ENCODE results near the gene GSTO2.

The GSTO2 gene

GRCh38 chr10:104308439-104308903, 39.5 kb downstream of the GSTO2 start:
- DNase-seq (ENCODE audit: low spot score): no peak

GRCh38 chr10:104309980-104310978, 41.3 kb downstream of the GSTO2 start:
- peak; percentile 91 for DNase-seq (ENCODE audit: low spot score)

DNA sequence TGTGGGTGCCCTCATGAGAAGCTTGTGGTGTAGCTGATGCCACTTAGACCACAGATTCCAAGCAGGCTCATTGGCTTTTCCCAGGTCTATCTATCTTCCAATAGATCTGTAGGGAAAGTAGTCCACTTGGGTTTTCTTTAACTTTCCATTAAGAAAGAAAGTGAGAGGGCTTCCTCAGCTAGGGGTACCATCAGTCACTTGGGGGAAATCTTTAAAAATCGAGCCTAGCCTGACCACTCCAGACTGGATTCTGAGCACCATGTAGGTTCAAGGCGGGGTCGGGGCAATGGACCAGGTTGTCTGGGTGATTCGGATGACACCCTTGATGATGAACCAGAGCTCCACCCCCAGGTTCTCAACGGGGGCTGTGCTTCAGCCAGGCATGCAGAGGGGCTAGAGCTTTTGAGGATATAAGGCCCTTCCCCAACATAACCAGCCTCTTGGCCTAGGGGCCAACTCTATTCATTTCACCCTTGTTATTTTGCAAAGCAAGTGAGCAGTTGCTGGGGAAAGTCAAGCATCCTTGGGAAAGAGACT, 42.3 kb downstream of the GSTO2 start:
- no peak for DNase-seq (ENCODE audit: low spot score)

GRCh38 chr10:104314591-104315485, 45.9 kb downstream of the GSTO2 start:
- no peak for DNase-seq (ENCODE audit: low spot score)

GRCh38 chr10:104315486-104315921, 46.5 kb downstream of the GSTO2 start:
- no peak for DNase-seq (ENCODE audit: low spot score)

DNA sequence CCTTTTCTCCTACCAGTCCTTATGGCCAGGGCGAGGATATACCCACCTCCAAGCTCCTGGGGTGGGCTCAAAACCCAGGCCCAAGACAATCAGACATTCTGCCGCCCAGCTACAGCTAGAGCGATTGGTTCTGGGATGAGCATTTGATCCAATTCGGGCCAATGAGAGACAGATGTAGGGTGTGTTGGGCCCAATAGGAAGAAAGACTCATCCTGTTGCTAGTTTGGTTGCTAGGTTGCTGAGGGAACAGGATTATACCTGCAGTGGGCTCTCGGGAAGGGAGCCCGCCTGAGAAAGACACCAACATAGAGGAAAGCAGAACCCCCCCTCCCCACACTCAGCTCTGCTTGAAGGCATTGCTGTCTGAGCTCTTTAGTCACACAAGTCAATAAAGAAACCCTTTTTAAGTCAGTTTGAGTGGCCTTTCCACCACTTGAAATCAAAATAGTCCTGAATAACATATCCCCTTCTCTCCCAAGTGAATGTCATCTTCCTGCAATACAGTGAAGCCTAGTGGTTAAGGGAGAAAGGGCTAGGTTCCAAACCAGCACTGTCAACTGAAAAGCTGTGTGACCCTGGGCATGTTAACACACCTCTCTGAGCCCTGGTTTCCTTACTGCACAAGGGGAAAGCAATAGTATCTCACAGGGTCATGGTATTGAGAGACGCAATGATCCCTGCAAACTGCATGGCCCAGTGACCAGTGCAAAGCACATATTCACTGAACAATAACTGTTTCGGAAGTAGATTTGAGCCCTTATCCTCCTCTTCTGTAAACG, 47.5 kb downstream of the GSTO2 start:
- DNase-seq (ENCODE audit: low spot score): no peak

DNA sequence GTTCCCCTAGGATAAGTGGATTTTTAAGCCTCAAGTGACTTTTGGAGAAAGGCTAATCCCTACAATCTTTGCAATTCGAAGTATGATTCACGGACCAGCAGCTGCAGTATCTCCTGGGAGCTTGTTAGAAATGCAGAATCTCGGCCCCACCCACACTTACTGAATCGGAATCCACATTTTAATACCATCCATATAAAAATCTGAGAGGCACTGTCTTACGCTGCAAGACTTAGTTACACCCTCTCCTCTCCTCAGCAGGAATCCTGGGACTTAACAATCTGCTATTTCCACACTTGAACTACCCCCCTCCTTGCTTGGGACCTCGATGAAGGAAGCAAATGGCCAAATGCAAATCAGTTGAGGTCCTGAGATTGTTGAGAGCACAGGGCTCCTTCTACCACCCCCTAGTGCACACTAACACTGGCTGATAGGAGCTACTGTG, 48.3 kb downstream of the GSTO2 start:
- DNase-seq (ENCODE audit: low spot score): peak; percentile 79

DNA sequence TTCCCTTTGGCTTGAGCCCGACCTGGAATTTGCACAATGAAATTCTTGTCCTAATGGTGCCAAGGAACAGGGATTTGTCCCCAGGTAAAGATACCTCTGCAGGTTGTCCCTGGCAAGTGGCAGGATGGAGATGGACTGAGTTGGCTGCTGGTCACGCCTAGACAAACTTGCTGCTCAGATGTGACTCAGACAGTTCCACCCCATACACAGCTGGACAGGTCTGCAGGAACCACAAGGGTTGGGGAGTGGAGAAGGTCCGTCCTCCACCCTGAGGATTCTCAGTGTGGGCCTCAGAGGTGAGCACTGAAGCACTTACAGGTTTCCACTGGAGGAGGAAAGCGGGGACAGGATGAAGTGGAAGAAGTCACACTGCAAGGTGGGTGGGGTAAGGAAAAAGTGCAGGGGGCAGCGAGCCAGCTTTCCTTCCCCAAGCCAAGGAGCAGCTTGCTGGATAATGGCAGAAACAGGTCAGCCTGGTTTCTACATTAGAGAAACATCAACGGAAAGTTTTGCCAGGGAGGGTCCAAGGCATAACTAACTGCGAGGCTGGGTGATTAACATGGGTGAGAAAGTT, 48.8 kb downstream of the GSTO2 start:
- DNase-seq (ENCODE audit: low spot score): no peak

GRCh38 chr10:104318326-104318725, 49.3 kb downstream of the GSTO2 start:
- no peak for DNase-seq (ENCODE audit: low spot score)

DNA sequence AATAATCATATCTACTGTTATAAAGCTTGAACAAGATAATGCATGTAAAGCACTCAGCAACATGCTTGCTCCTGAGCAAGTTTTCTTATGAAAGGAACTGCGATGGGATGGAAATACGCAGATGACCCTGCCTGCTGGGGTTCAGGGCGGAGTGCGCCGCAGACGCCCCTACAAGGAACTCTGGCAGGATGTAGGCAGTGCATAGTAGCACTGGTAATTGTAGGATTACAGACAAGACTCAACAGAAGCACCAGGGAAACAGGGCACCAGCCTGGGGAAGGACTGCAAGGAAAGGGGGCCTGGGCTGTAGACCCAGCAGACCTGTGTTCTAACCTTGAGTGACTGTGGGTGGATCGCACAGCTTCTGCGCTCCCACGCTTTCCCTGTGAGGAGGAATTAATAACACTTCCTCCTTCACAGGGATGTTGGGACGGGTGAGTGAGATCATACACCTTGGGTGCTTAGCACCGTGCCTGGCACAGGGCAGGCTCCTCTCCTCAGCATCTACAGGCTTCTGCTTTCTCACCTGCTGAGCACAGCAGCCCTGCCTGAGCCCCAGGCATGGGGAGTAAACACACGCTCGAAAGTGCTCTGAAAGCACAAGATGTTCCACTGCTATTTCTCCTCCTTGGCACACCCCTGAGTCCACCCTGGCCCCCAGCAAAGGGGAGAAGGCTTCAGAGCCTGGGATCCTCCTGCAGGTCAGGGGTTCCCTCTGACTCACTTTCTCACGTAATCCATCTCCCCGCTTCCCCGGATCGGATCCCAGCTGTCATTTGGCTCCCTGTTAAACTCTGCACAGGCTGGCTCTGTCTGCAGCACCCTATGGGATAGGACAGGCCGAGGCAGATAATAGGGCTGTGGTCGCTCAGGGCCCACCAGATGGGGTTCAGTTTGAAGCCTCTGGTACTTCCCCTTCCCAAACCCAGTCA, 50.1 kb downstream of the GSTO2 start:
- DNase-seq (ENCODE audit: low spot score): no peak

DNA sequence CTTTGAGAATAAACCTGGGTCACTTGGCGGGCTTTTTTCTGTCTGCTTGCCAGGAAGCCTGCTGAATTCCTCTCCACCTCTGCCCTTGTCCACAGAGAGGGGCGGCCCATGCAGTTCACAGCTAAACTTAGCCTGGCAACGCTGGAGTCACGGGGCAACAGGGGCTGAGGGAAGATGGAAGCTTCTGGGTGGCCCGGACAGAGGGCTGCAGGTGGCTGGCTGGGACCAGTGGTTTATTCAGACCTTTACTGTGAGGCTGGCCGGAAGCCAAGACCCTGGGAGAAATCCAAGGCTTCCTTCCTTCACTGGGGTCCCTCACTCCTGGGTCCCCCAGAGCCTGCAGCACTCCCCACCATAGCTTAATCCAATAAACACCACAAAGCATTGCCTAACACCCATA, 52.2 kb downstream of the GSTO2 start:
- no peak for DNase-seq (ENCODE audit: low spot score)

DNA sequence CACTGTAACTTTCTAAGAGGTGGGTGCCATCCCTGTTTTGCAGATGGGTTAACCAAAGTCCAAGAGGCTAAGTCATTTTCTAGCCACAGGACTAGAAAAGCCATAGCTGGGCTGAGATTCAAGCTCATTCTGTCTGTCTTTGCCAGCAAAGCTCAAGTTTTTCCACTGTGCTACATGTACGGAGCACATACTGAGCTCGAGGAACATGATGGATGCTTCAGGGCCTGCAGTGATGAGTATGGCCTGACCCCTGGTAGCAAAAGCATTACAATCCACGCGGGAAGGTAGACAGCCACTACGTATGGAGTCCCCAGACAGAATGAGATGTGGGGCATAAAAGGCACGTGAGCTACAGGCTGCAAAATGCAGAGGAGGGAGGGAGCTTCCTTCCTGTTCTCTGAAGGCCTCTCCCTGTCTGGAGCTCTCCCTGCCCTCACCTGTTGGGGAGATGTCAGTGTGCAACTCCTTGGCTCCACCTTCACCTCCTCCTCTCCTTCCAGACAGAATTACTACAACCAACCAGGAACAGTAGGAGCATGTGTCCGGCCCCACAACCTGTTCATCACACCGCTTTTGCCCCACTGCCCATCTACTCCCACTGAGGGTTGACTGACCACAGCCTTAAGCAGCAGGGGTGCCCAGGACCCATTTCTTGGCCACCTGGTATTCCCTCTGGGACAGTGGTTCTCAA, 52.9 kb downstream of the GSTO2 start:
- no peak for DNase-seq (ENCODE audit: low spot score)

DNA sequence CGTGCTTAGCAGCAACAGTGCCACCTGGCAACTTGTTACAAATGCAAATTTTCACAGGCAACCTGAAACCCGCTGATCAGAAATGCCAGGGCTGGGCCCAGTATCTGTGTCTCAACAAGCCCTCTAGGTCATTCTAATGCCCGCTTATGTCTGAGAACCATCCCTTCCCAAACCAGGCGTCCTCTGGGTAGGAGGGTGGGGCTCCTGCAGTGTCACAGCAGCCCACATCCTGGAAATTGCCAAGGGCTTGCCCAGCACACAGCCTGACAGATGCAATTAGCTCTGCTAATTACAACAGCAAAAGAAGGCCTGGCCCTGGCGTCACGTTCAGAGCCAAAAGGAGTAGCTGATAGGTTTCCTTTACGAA, 53.4 kb downstream of the GSTO2 start:
- no peak for DNase-seq (ENCODE audit: low spot score)

GRCh38 chr10:104323085-104323484, 54.1 kb downstream of the GSTO2 start:
- DNase-seq (ENCODE audit: low spot score): no peak

- DNase-seq (ENCODE audit: low spot score): no peak
Measured at GRCh38 chr10:104323760-104324201, 54.8 kb downstream of the GSTO2 start.

- DNase-seq (ENCODE audit: low spot score): no peak
Measured at GRCh38 chr10:104324221-104324686, 55.3 kb downstream of the GSTO2 start.

DNA sequence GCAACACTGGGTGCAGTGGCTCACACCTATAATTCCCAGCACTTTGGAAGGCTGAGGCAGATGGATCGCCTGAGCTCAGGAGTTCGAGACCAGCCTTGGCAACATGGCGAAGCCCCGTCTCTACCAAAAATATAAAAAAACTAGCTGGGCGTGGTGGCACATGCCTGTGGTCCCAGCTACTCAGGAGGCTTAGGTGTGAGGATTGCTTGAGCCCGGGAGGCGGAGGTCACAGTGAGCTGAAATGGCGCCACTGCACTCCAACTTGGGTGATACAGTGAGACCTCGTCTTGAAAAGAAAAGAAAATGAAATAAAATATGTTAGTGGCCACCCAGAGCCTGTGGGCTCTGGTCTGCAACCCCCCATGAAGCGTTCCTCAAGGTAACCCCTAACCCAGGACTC, 55.9 kb downstream of the GSTO2 start:
- DNase-seq (ENCODE audit: low spot score): no peak

DNA sequence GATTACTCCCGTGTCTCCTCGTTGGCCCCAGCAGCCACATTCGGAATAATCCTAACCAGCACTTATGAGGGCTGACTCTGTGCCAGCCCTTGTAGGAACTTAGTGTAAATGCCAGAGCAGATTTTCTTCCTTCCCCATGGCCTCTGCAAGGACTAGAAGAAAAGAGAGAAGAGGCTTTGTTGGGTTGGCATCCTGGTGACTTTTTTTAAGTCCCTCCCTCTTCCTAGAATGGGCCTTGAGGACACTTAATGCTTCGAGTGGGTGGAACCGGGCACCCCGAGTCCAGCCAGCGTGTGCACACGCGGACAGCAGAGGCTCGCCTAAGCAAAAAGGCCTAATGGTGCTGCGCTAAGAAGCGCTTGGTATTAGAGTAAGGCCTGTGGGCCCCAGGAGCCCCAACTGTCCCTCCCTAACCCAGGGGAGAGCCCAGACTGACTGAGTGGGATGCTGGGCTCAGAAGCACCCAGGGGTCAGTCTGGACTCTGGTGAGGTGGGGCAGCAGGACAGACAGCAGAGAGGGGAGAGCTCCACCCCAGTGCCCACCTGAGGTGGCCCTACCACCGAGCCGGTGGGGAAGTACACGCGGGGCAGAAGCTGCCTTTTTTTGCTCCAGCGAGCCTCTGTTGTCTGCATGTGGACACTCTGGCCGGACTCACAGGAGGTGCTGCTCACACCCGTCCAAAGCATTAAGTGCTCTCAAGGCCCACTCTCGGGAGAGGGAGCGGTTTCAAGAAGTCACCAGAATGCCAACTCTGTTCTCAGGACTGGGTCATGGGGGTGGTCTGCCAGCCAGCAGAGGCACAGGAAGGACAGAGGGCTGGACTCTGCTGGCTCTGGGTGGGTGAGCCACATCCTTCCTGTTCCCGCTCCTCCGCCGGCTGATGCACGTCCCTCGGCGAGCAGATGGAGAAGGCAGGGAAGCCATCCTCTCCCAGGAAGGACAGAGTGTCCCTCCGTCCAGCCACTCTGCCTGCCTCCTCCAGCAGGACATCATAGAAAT, 56.8 kb downstream of the GSTO2 start:
- no peak for DNase-seq (ENCODE audit: low spot score)

Data from hepatic stellate cell (primary cell).